ENCODE results near the gene LUM.
A peak's percentile ranks its signal among the peaks of the same experiment; 100 is the strongest.

LUM gene

GRCh38 chr12:91100906-91101305, 10.4 kb downstream of the LUM start:
- no peak overlapping the region for H3K4me3 ChIP-seq (ENCODE audit: low read depth, low read length)
- no peak for TF ChIP-seq CTCF (IDR thresholded peaks at IDR 0.05; ENCODE audit: low read depth, low read length)

- no peak for TF ChIP-seq CTCF (IDR thresholded peaks at IDR 0.05; ENCODE audit: low read depth, low read length)
- no peak overlapping the region for H3K4me3 ChIP-seq (ENCODE audit: low read depth, low read length)
Measured at GRCh38 chr12:91099836-91100235, 11.5 kb downstream of the LUM start.

- no peak for TF ChIP-seq CTCF (IDR thresholded peaks at IDR 0.05; ENCODE audit: low read depth, low read length)
- no peak overlapping the region for H3K4me3 ChIP-seq (ENCODE audit: low read depth, low read length)
Measured at GRCh38 chr12:91099341-91099740, 12.0 kb downstream of the LUM start.

- no peak overlapping the region for H3K4me3 ChIP-seq (ENCODE audit: low read depth, low read length)
- no peak for TF ChIP-seq CTCF (IDR thresholded peaks at IDR 0.05; ENCODE audit: low read depth, low read length)
Measured at GRCh38 chr12:91098941-91099340, 12.4 kb downstream of the LUM start.

- no peak overlapping the region for H3K4me3 ChIP-seq (ENCODE audit: low read depth, low read length)
- TF ChIP-seq CTCF (IDR thresholded peaks at IDR 0.05; ENCODE audit: low read depth, low read length), result no peak
Measured at GRCh38 chr12:91098461-91098860, 12.8 kb downstream of the LUM start.

GRCh38 chr12:91094957-91095356, 16.3 kb downstream of the LUM start:
- H3K4me3 ChIP-seq (ENCODE audit: low read depth, low read length), result no peak overlapping the region
- no peak for TF ChIP-seq CTCF (IDR thresholded peaks at IDR 0.05; ENCODE audit: low read depth, low read length)

- no peak for TF ChIP-seq CTCF (IDR thresholded peaks at IDR 0.05; ENCODE audit: low read depth, low read length)
- peak overlapping the region; percentile 16; the same call in 1 of the 2 replicates for H3K4me3 ChIP-seq (ENCODE audit: low read depth, low read length)
Measured at GRCh38 chr12:91094032-91094662, 17.1 kb downstream of the LUM start.
